Measurements from ENCODE around the gene NELL2. TPM values are rescaled to one million over a fixed set of nuclear protein-coding genes. Genes with fewer than 3 reads are reported as not detected.

Gene NELL2
- total RNA-seq, 2 donors from 2014 or later = 5.1 to 6.9 TPM

GRCh38 chr12:44500423-44500822 is 375.7 kb downstream of the NELL2 start:
- 93 to 95% methylated on average over 16 to 24 of the region's 24 CpGs for WGBS, 2 experiments (ENCODE audit: insufficient coverage in 1 of 2, insufficient read length in 1 of 2)
- no peak for TF ChIP-seq CTCF (conservative IDR thresholded peaks at IDR 0.05)
- H3K4me3 Mint-ChIP-seq = no peak overlapping the region
- Histone ChIP-seq H3K9ac (ENCODE audit: extremely low read depth, low read length, poor library complexity, severe bottlenecking) (no peak overlapping the region), H3K4me1 (ENCODE audit: control insufficient read depth, insufficient read depth, low read length) (no peaks in the 10 kb centered on the region), H3K4me3 (ENCODE audit: low read length) (no peak overlapping the region), H3K9me3 (ENCODE audit: control insufficient read depth, low read length) (no peaks in the 10 kb centered on the region), H3K27ac (ENCODE audit: low read depth, low read length) (no peak overlapping the region), H3K27me3 (ENCODE audit: control insufficient read depth, insufficient read depth, low read length, poor library complexity, severe bottlenecking) (no peaks in the 10 kb centered on the region), H3K36me3 (ENCODE audit: control insufficient read depth, insufficient read depth, low read length) (no peaks in the 10 kb centered on the region)
- no peak for DNase-seq
- peaks cover 2% of the 10 kb centered on the region for H3K36me3 Mint-ChIP-seq (ENCODE audit: low read depth)
- H3K27me3 Mint-ChIP-seq (ENCODE audit: insufficient read depth) = no peaks in the 10 kb centered on the region
- H3K27ac Mint-ChIP-seq = no peak overlapping the region
- H3K4me1 Mint-ChIP-seq = no peaks in the 10 kb centered on the region
- peaks cover 18% of the 10 kb centered on the region for H3K9me3 Mint-ChIP-seq

DNA sequence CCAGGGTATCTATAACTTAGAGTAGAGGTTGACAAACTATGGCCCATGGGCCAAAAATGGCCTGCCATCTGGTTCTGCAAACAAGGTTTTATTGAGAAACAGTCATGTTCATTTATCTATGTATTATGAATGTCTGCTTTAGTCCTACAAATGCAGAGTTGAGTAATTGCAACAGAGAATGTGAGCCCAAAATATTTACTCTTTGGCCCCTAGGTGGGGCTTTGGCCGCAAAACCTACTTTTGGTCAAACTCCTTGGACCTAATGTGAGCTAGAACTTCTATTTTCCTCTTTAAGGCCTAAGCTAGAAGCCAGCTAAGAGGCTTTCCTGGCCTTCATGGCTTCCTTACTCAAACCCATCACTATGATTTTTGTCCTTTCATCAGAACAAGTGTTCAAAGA is 379.1 kb downstream of the NELL2 start:
- no peak overlapping the region for H3K27ac Mint-ChIP-seq
- H3K36me3 Mint-ChIP-seq (ENCODE audit: low read depth) = peaks cover 2% of the 10 kb centered on the region
- Histone ChIP-seq H3K4me3 (ENCODE audit: low read length) (no peak overlapping the region), H3K9ac (ENCODE audit: extremely low read depth, low read length, poor library complexity, severe bottlenecking) (no peak overlapping the region), H3K27me3 (ENCODE audit: control insufficient read depth, insufficient read depth, low read length, poor library complexity, severe bottlenecking) (no peaks in the 10 kb centered on the region), H3K27ac (ENCODE audit: low read depth, low read length) (no peak overlapping the region), H3K9me3 (ENCODE audit: control insufficient read depth, low read length) (peaks cover 9% of the 10 kb centered on the region), H3K36me3 (ENCODE audit: control insufficient read depth, insufficient read depth, low read length) (no peaks in the 10 kb centered on the region), H3K4me1 (ENCODE audit: control insufficient read depth, insufficient read depth, low read length) (no peaks in the 10 kb centered on the region)
- no peaks in the 10 kb centered on the region for H3K4me1 Mint-ChIP-seq
- H3K4me3 Mint-ChIP-seq = no peak overlapping the region
- H3K9me3 Mint-ChIP-seq = peaks cover 23% of the 10 kb centered on the region
- TF ChIP-seq CTCF (conservative IDR thresholded peaks at IDR 0.05) = peak; percentile 74
- 63 to 80% methylated on average over 1 of the region's 1 CpG for WGBS, 2 experiments (ENCODE audit: insufficient coverage in 1 of 2, insufficient read length in 1 of 2)
- DNase-seq = peak; percentile 75
- no peaks in the 10 kb centered on the region for H3K27me3 Mint-ChIP-seq (ENCODE audit: insufficient read depth)

GRCh38 chr12:44490181-44490580 is 385.9 kb downstream of the NELL2 start:
- no peaks in the 10 kb centered on the region for H3K4me1 Mint-ChIP-seq
- Histone ChIP-seq H3K36me3 (ENCODE audit: control insufficient read depth, insufficient read depth, low read length) (no peaks in the 10 kb centered on the region), H3K4me3 (ENCODE audit: low read length) (no peak overlapping the region), H3K27me3 (ENCODE audit: control insufficient read depth, insufficient read depth, low read length, poor library complexity, severe bottlenecking) (no peaks in the 10 kb centered on the region), H3K9me3 (ENCODE audit: control insufficient read depth, low read length) (peaks cover 9% of the 10 kb centered on the region), H3K4me1 (ENCODE audit: control insufficient read depth, insufficient read depth, low read length) (no peaks in the 10 kb centered on the region), H3K9ac (ENCODE audit: extremely low read depth, low read length, poor library complexity, severe bottlenecking) (no peak overlapping the region), H3K27ac (ENCODE audit: low read depth, low read length) (no peak overlapping the region)
- H3K27ac Mint-ChIP-seq = no peak overlapping the region
- no peak overlapping the region for H3K4me3 Mint-ChIP-seq
- H3K27me3 Mint-ChIP-seq (ENCODE audit: insufficient read depth) = no peaks in the 10 kb centered on the region
- peaks cover 18% of the 10 kb centered on the region for H3K9me3 Mint-ChIP-seq
- no peak for TF ChIP-seq CTCF (conservative IDR thresholded peaks at IDR 0.05)
- no peaks in the 10 kb centered on the region for H3K36me3 Mint-ChIP-seq (ENCODE audit: low read depth)
- DNase-seq = no peak

All from endodermal cell (in vitro differentiated cells).